GM23338 (cell line): ENCODE measurements around the gene INTS14. TPM values are rescaled to one million over a fixed set of nuclear protein-coding genes. Genes with fewer than 3 reads are reported as not detected.

Experiments
- ATAC-seq: fragments of 200-7000 bp; cut with Tn5 transposase; 3 replicates; pipeline ENCODE4 v1.9.1; 2020
- DNase-seq: peaks from one replicate; pipeline ENCODE4 v3.0.0-alpha.2; 2015; ENCODE audit warnings: low spot score
- H2AFZ ChIP-seq: fragments of 200-600 bp; sonication (generic); 2 replicates; pipeline ENCODE4 v1.8.0; 2016; ENCODE audit warnings: antibody characterized with exemption, mild to moderate bottlenecking, moderate library complexity
- H3F3A ChIP-seq: fragments of 200-600 bp; sonication (generic); replicated peaks from 2 replicates; pipeline ENCODE4 v1.8.0; 2017; ENCODE audit warnings: antibody characterized with exemption, mixed run types, low read depth
- H3K27ac ChIP-seq: fragments of 200-600 bp; sonication (generic); 2 replicates; pipeline ENCODE4 v1.6.1; 2016; ENCODE audit warnings: low read depth
- H3K27me3 ChIP-seq: fragments of 200-600 bp; sonication (generic); 2 replicates; pipeline ENCODE4 v1.8.0; 2016; ENCODE audit warnings: mild to moderate bottlenecking, mixed run types, moderate library complexity; ENCODE audit not compliant: insufficient read depth
- H3K36me3 ChIP-seq: fragments of 200-600 bp; sonication (generic); 2 replicates; pipeline ENCODE4 v1.8.0; 2016; ENCODE audit warnings: mild to moderate bottlenecking; ENCODE audit not compliant: insufficient read depth
- H3K4me1 ChIP-seq: fragments of 200-600 bp; sonication (generic); 2 replicates; pipeline ENCODE4 v1.8.0; 2016; ENCODE audit warnings: mild to moderate bottlenecking, moderate library complexity; ENCODE audit not compliant: insufficient read depth
- H3K4me2 ChIP-seq: fragments of 200-600 bp; sonication (generic); 2 replicates; pipeline ENCODE4 v1.7.1; 2017; ENCODE audit warnings: mixed run types
- H3K4me3 ChIP-seq: fragments of 200-600 bp; sonication (generic); 2 replicates; pipeline ENCODE4 v1.6.1; 2016; ENCODE audit warnings: mixed run types
- H3K79me2 ChIP-seq: fragments of 200-600 bp; sonication (generic); replicated peaks from 2 replicates; pipeline ENCODE4 v1.8.0; 2017; ENCODE audit warnings: mild to moderate bottlenecking; ENCODE audit not compliant: insufficient read depth
- H3K9me2 ChIP-seq: fragments of 200-600 bp; sonication (generic); 2 replicates; pipeline ENCODE4 v1.8.0; 2017; ENCODE audit not compliant: insufficient read depth
- H4K20me1 ChIP-seq: fragments of 200-600 bp; sonication (generic); replicated peaks from 2 replicates; pipeline ENCODE4 v1.8.0; 2017; ENCODE audit warnings: mild to moderate bottlenecking; ENCODE audit not compliant: insufficient read depth
- H3K27ac Mint-ChIP-seq: 2 replicates; pipeline ENCODE4 v1.8.0; 2020; ENCODE audit warnings: inconsistent platforms, mild to moderate bottlenecking, moderate library complexity, mixed read lengths
- H3K27me3 Mint-ChIP-seq: 3 replicates; pipeline ENCODE4 v1.8.0; 2022; ENCODE audit warnings: low read depth, mild to moderate bottlenecking, moderate library complexity, mixed read lengths, inconsistent platforms; ENCODE audit not compliant: insufficient read depth, poor library complexity
- H3K36me3 Mint-ChIP-seq: 3 replicates; pipeline ENCODE4 v1.8.0; 2021; ENCODE audit warnings: low read depth, mild to moderate bottlenecking, inconsistent platforms, moderate library complexity, mixed read lengths
- H3K4me1 Mint-ChIP-seq: 3 replicates; pipeline ENCODE4 v1.8.0; 2020; ENCODE audit warnings: mild to moderate bottlenecking, inconsistent platforms, mixed read lengths
- H3K4me3 Mint-ChIP-seq: 3 replicates; pipeline ENCODE4 v1.8.0; 2021; ENCODE audit warnings: moderate library complexity, mild to moderate bottlenecking, inconsistent platforms, mixed read lengths
- H3K9me3 Mint-ChIP-seq: 3 replicates; pipeline ENCODE4 v1.8.0; 2020; ENCODE audit warnings: moderate library complexity, mild to moderate bottlenecking, inconsistent platforms, mixed read lengths
- CTCF ChIP-seq, 2 experiments: fragments of 200-600 bp in 1 of 2; sonication (generic) in 1 of 2; conservative IDR thresholded peaks; 2 replicates each; pipeline versions ENCODE4 v1.5.1 to v1.6.1; 2016 to 2017; ENCODE audit warnings: antibody characterized with exemption in 2 of 2, low read depth in 2 of 2, mild to moderate bottlenecking in 2 of 2, moderate library complexity in 1 of 2
- ETS1 ChIP-seq: IDR thresholded peaks from 2 replicates; pipeline ENCODE4 v1.6.1; 2016; ENCODE audit warnings: antibody characterized with exemption
- EZH2 ChIP-seq: fragments of 200-600 bp; sonication (generic); IDR thresholded peaks from one replicate; pipeline ENCODE4 v1.8.0; 2017; ENCODE audit warnings: antibody characterized with exemption, mild to moderate bottlenecking, low read depth; ENCODE audit not compliant: unreplicated experiment
- NANOG ChIP-seq: IDR thresholded peaks from 2 replicates; pipeline ENCODE4 v1.6.1; 2016; ENCODE audit warnings: antibody characterized with exemption, borderline replicate concordance
- POLR2AphosphoS5 ChIP-seq: IDR thresholded peaks from 2 replicates; pipeline ENCODE4 v1.6.1; 2016; ENCODE audit warnings: antibody characterized with exemption, low read depth
- REST ChIP-seq: IDR thresholded peaks from one replicate; pipeline ENCODE4 v1.6.1; 2018; ENCODE audit warnings: antibody characterized with exemption; ENCODE audit not compliant: unreplicated experiment
- STAT1 ChIP-seq: IDR thresholded peaks from one replicate; pipeline ENCODE4 v1.6.1; 2016; ENCODE audit warnings: antibody characterized with exemption; ENCODE audit not compliant: unreplicated experiment
- ZNF114 ChIP-seq: fragments of 250-450 bp; sonication (Bioruptor Pico); IDR thresholded peaks from 2 replicates; pipeline ENCODE4 v1.5.0; 2020; ENCODE audit warnings: mild to moderate bottlenecking, moderate library complexity
- ZNF331 ChIP-seq: fragments of 250-450 bp; sonication (Bioruptor Pico); IDR thresholded peaks from 2 replicates; pipeline ENCODE4 v1.5.0; 2020; ENCODE audit warnings: low read depth, mild to moderate bottlenecking, moderate library complexity
- polyA plus RNA-seq: library from polyadenylated mRNA; unstranded; fragments of >200 nt; fragmentation: Nextera tagmentation; extraction: Ambion mirVana; gene quantifications from 2 replicates; pipeline ENCODE4 v1.2.1, GENCODE V29; 2016
- total RNA-seq: library from RNA; depleted of rRNA; stranded (reverse); fragments of >200 nt; shearing (Covaris generic); gene quantifications from 2 replicates; pipeline ENCODE4 v1.2.3, GENCODE V29; 2014

Gene INTS14
- total and polyA plus RNA-seq, 2 experiments from 2014 or later = 15.2 to 37.7 TPM

GRCh38 chr15:65653801-65654521 is 43.0 kb upstream of the INTS14 start:
- Mint-ChIP-seq H3K9me3 (no peaks in the 10 kb centered on the region), H3K27ac (no peak overlapping the region), H3K4me1 (0 out of 3 replicates have a peak, but pooled peaks cover 4% of the 10 kb centered on the region), H3K4me3 (no peak overlapping the region), H3K36me3 (no peaks in the 10 kb centered on the region), H3K27me3 (no peaks in the 10 kb centered on the region)
- Histone ChIP-seq H3K79me2 (no peaks in the 10 kb centered on the region), H3K9me2 (no peaks in the 10 kb centered on the region), H3K4me1 (no peaks in the 10 kb centered on the region), H3K27me3 (no peaks in the 10 kb centered on the region), H4K20me1 (no peaks in the 10 kb centered on the region), H2AFZ (no peak overlapping the region), H3K36me3 (no peaks in the 10 kb centered on the region), H3F3A (no peaks in the 10 kb centered on the region), H3K27ac (no peak overlapping the region), H3K4me2 (no peak overlapping the region), H3K4me3 (no peak overlapping the region)
- no peak for DNase-seq
- TF ChIP-seq ETS1 (no peak), CTCF (conservative IDR thresholded peaks at IDR 0.05; ENCODE audit: low read depth in 2 of 2) (no peak), EZH2 (no peak), ZNF331 (CRISPR knock-in tag) (no peak)
- no peak for ATAC-seq

GRCh38 chr15:65653341-65653740 is 42.4 kb upstream of the INTS14 start:
- H3K4me1 Mint-ChIP-seq = 0 out of 3 replicates have a peak, but pooled peaks cover 4% of the 10 kb centered on the region
- Histone ChIP-seq H3K79me2 (no peaks in the 10 kb centered on the region), H3K27me3 (no peaks in the 10 kb centered on the region), H3K27ac (no peak overlapping the region), H3K4me1 (no peaks in the 10 kb centered on the region), H3K36me3 (no peaks in the 10 kb centered on the region), H3K4me3 (no peak overlapping the region), H4K20me1 (no peaks in the 10 kb centered on the region), H3K9me2 (no peaks in the 10 kb centered on the region), H2AFZ (no peak overlapping the region), H3F3A (no peaks in the 10 kb centered on the region), H3K4me2 (no peak overlapping the region)
- no peak overlapping the region for H3K27ac Mint-ChIP-seq
- no peaks in the 10 kb centered on the region for H3K9me3 Mint-ChIP-seq
- H3K27me3 Mint-ChIP-seq = no peaks in the 10 kb centered on the region
- no peak overlapping the region for H3K4me3 Mint-ChIP-seq
- ATAC-seq = no peak
- no peak for DNase-seq
- H3K36me3 Mint-ChIP-seq = no peaks in the 10 kb centered on the region
- TF ChIP-seq REST = no peak
- TF ChIP-seq NANOG = no peak
- no peak for TF ChIP-seq ZNF114 (CRISPR knock-in tag)
- no peak for TF ChIP-seq CTCF (conservative IDR thresholded peaks at IDR 0.05; ENCODE audit: low read depth in 2 of 2)
- TF ChIP-seq POLR2AphosphoS5 = no peak
- no peak for TF ChIP-seq ZNF331 (CRISPR knock-in tag)
- TF ChIP-seq STAT1 = no peak
